ENCODE measurements around the gene XCR1. TPM values are rescaled to one million over a fixed set of nuclear protein-coding genes. Genes with fewer than 3 reads are reported as not detected.
"Not testable (repeated sequence)": the region's sequence is repeated elsewhere in the genome, so short reads cannot be mapped to it uniquely, and the experiment has no call there.

The XCR1 gene
- total and polyA plus RNA-seq, 4 donors: 0.04 to 1.1 (median 0.31) TPM

- ATAC-seq (ENCODE audit: insufficient read depth, low FRiP score) (no peak), DNase-seq (no peak)
- Histone ChIP-seq H3K4me1 (ENCODE audit: control insufficient read depth in 5 of 5, insufficient read depth in 5 of 5, low read length in 5 of 5) (peaks cover 0 to 2% (median 0%) of the 10 kb centered on the region in 5 donors), H3K36me3 (ENCODE audit: control insufficient read depth in 4 of 4, insufficient read depth in 4 of 4, low read length in 4 of 4) (no peaks in the 10 kb centered on the region), H3K27ac (ENCODE audit: low read depth in 1 of 2, low read length in 1 of 2) (no peak overlapping the region), H3K9ac (ENCODE audit: insufficient read depth in 1 of 2, low read length in 2 of 2) (no peak overlapping the region), H3K27me3 (ENCODE audit: control insufficient read depth in 3 of 3, insufficient read depth in 3 of 3, low read length in 2 of 3) (no peaks in the 10 kb centered on the region), H3K4me3 (no peak overlapping the region), H3K9me3 (ENCODE audit: control insufficient read depth in 4 of 4, insufficient read depth in 3 of 4, low read length in 3 of 4) (no peaks in the 10 kb centered on the region)
- WGBS, 2 donors: 94 to 95% methylated on average over 8 of the region's 8 CpGs
- TF ChIP-seq CTCF (IDR thresholded peaks at IDR 0.05; ENCODE audit: control extremely low read depth, extremely low read depth): no peak
Measured at GRCh38 chr3:46052531-46052930, 25.2 kb upstream of the XCR1 start.

GRCh38 chr3:46049093-46049492 is 21.8 kb upstream of the XCR1 start:
- Histone ChIP-seq H3K27ac (ENCODE audit: low read depth in 1 of 2, low read length in 1 of 2) (no peak overlapping the region), H3K36me3 (ENCODE audit: control insufficient read depth in 4 of 4, insufficient read depth in 4 of 4, low read length in 4 of 4) (no peaks in the 10 kb centered on the region), H3K27me3 (ENCODE audit: control insufficient read depth in 3 of 3, insufficient read depth in 3 of 3, low read length in 2 of 3) (no peaks in the 10 kb centered on the region), H3K4me1 (ENCODE audit: control insufficient read depth in 5 of 5, insufficient read depth in 5 of 5, low read length in 5 of 5) (no peaks in the 10 kb centered on the region), H3K9me3 (ENCODE audit: control insufficient read depth in 4 of 4, insufficient read depth in 3 of 4, low read length in 3 of 4) (no peaks in the 10 kb centered on the region), H3K4me3 (no peak overlapping the region), H3K9ac (ENCODE audit: insufficient read depth in 1 of 2, low read length in 2 of 2) (no peak overlapping the region)
- ATAC-seq (ENCODE audit: insufficient read depth, low FRiP score): no peak
- TF ChIP-seq CTCF (IDR thresholded peaks at IDR 0.05; ENCODE audit: control extremely low read depth, extremely low read depth): no peak
- 90 to 92% methylated on average over 5 of the region's 5 CpGs for WGBS, 2 donors
- no peak for DNase-seq

GRCh38 chr3:46046231-46046630 is 18.9 kb upstream of the XCR1 start:
- not testable (repeated sequence) for H3K9me3 ChIP-seq (ENCODE audit: control insufficient read depth in 4 of 4, insufficient read depth in 3 of 4, low read length in 3 of 4); DNase-seq; H3K4me1 ChIP-seq (ENCODE audit: control insufficient read depth in 5 of 5, insufficient read depth in 5 of 5, low read length in 5 of 5); ATAC-seq (ENCODE audit: insufficient read depth, low FRiP score); H3K27me3 ChIP-seq (ENCODE audit: control insufficient read depth in 3 of 3, insufficient read depth in 3 of 3, low read length in 2 of 3); H3K9ac ChIP-seq (ENCODE audit: insufficient read depth in 1 of 2, low read length in 2 of 2); H3K27ac ChIP-seq (ENCODE audit: low read depth in 1 of 2, low read length in 1 of 2); H3K4me3 ChIP-seq; H3K36me3 ChIP-seq (ENCODE audit: control insufficient read depth in 4 of 4, insufficient read depth in 4 of 4, low read length in 4 of 4)
- 66 to 67% methylated on average over 5 of the region's 5 CpGs for WGBS, 2 donors

GRCh38 chr3:46038916-46039315 is 11.6 kb upstream of the XCR1 start:
- Histone ChIP-seq H3K27ac (ENCODE audit: low read depth in 1 of 2, low read length in 1 of 2) (no peak overlapping the region), H3K27me3 (ENCODE audit: control insufficient read depth in 3 of 3, insufficient read depth in 3 of 3, low read length in 2 of 3) (no peaks in the 10 kb centered on the region), H3K9me3 (ENCODE audit: control insufficient read depth in 4 of 4, insufficient read depth in 3 of 4, low read length in 3 of 4) (no peaks in the 10 kb centered on the region), H3K36me3 (ENCODE audit: control insufficient read depth in 4 of 4, insufficient read depth in 4 of 4, low read length in 4 of 4) (no peaks in the 10 kb centered on the region), H3K4me1 (ENCODE audit: control insufficient read depth in 5 of 5, insufficient read depth in 5 of 5, low read length in 5 of 5) (no peaks in the 10 kb centered on the region), H3K4me3 (no peak overlapping the region), H3K9ac (ENCODE audit: insufficient read depth in 1 of 2, low read length in 2 of 2) (no peak overlapping the region)
- ATAC-seq (ENCODE audit: insufficient read depth, low FRiP score) (no peak), DNase-seq (no peak)
- 95 to 98% methylated on average over 1 of the region's 1 CpG for WGBS, 2 donors
- TF ChIP-seq CTCF (IDR thresholded peaks at IDR 0.05; ENCODE audit: control extremely low read depth, extremely low read depth): no peak

GRCh38 chr3:46038071-46038470 is 10.8 kb upstream of the XCR1 start:
- not testable (repeated sequence) for H3K4me1 ChIP-seq (ENCODE audit: control insufficient read depth in 5 of 5, insufficient read depth in 5 of 5, low read length in 5 of 5); H3K9me3 ChIP-seq (ENCODE audit: control insufficient read depth in 4 of 4, insufficient read depth in 3 of 4, low read length in 3 of 4); DNase-seq; H3K27me3 ChIP-seq (ENCODE audit: control insufficient read depth in 3 of 3, insufficient read depth in 3 of 3, low read length in 2 of 3); H3K36me3 ChIP-seq (ENCODE audit: control insufficient read depth in 4 of 4, insufficient read depth in 4 of 4, low read length in 4 of 4); H3K9ac ChIP-seq (ENCODE audit: insufficient read depth in 1 of 2, low read length in 2 of 2); H3K27ac ChIP-seq (ENCODE audit: low read depth in 1 of 2, low read length in 1 of 2); ATAC-seq (ENCODE audit: insufficient read depth, low FRiP score); H3K4me3 ChIP-seq
- 78 to 98% methylated on average over 3 of the region's 3 CpGs for WGBS, 2 donors

All from lung (tissue), 12 donors.